GM06990 (cell line): Measurements from ENCODE around the gene STK17A.

Experiments
- DNase-seq: peaks from one replicate; pipeline ENCODE4 v3.0.0-alpha.2; 2011; ENCODE audit not compliant: insufficient read length; ENCODE audit errors: extremely low read depth
- H3K27me3 ChIP-seq: replicated peaks from 2 replicates; pipeline ENCODE4 v1.6.0; 2011; ENCODE audit warnings: low read length; ENCODE audit not compliant: control insufficient read depth, insufficient read depth
- H3K36me3 ChIP-seq: 2 replicates; pipeline ENCODE4 v1.5.1; 2011; ENCODE audit warnings: low read length; ENCODE audit not compliant: control insufficient read depth, insufficient read depth
- H3K4me3 ChIP-seq: replicated peaks from 2 replicates; pipeline ENCODE4 v1.5.1; 2011; ENCODE audit warnings: low read depth, mild to moderate bottlenecking, control low read depth, low read length
- CTCF ChIP-seq: IDR thresholded peaks from 2 replicates; pipeline ENCODE4 v1.5.1; 2011; ENCODE audit warnings: low read length, control low read depth, mild to moderate bottlenecking, inconsistent platforms; ENCODE audit not compliant: insufficient read depth, poor library complexity, severe bottlenecking

STK17A gene

DNA sequence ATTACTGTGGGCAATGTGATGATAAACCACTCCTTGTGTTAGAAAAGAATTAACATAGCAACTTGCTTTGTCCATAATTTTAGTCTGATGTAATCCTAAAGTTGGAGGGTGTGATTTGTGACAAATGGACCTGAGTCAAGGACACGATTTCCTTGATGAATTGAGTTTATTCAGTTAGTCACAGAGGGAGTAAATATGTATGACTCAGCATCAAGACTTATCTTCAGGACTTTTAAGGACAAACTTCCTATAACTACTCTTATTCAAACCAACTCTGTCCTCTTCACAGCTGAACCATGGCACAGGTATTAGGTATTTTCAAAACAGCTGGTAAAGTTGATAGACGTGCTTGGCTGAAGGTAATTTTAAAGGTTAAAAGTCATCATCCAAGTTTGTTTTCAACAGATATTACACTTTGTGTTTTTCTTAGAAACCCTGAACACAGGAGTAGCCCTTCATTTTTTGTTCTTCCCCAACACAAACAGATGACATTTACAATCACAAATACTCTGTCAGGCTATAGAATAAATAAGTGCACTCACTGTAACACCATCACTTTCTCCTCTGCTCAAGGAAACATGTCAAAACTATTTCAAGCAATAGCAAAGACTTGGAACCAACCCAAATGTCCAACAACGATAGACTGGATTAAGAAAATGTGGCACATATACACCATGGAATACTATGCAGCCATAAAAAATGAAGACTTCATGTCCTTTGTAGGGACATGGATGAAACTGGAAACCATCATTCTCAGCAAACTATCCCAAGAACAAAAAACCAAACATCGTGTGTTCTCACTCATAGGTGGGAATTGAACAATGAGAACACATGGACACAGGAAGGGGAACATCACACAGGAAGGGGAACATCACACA is 91.9 kb downstream of the STK17A start:
- no peaks in the 10 kb centered on the region for H3K36me3 ChIP-seq
- no peaks in the 10 kb centered on the region for H3K27me3 ChIP-seq
- no peak for TF ChIP-seq CTCF
- no peak for DNase-seq
- H3K4me3 ChIP-seq = no peak overlapping the region
